ENCODE results near the gene NPAT. TPM values are rescaled to one million over a fixed set of nuclear protein-coding genes. Genes with fewer than 3 reads are reported as not detected.
A peak's percentile ranks its signal among the peaks of the same experiment; 100 is the strongest.
"Not testable (repeated sequence)": the region's sequence is repeated elsewhere in the genome, so short reads cannot be mapped to it uniquely, and the experiment has no call there.

NPAT gene
- total and polyA plus RNA-seq, 10 donors, result 4.5 to 40.8 (median 27.9) TPM

GRCh38 chr11:108137212-108137611, 85.2 kb downstream of the NPAT start:
- 89 to 100% (median 97%) methylated on average over 1 of the region's 1 CpG for WGBS, 5 donors
- intact Hi-C loops (cut with DNase I; ENCODE audit: low total_unique reads), result no loop called here
- Histone ChIP-seq H3K4me3 (no peak overlapping the region), H3K27ac (no peak overlapping the region), H3K4me1 (peaks cover 0 to 11% (median 0%) of the 10 kb centered on the region in 6 donors), H3K36me3 (peaks cover 0 to 95% (median 45%) of the 10 kb centered on the region in 6 donors), H3K27me3 (replicated peaks in 1 of 7) (no peaks in the 10 kb centered on the region), H3K9me3 (no peaks in the 10 kb centered on the region)
- TF ChIP-seq, protein P1, sequence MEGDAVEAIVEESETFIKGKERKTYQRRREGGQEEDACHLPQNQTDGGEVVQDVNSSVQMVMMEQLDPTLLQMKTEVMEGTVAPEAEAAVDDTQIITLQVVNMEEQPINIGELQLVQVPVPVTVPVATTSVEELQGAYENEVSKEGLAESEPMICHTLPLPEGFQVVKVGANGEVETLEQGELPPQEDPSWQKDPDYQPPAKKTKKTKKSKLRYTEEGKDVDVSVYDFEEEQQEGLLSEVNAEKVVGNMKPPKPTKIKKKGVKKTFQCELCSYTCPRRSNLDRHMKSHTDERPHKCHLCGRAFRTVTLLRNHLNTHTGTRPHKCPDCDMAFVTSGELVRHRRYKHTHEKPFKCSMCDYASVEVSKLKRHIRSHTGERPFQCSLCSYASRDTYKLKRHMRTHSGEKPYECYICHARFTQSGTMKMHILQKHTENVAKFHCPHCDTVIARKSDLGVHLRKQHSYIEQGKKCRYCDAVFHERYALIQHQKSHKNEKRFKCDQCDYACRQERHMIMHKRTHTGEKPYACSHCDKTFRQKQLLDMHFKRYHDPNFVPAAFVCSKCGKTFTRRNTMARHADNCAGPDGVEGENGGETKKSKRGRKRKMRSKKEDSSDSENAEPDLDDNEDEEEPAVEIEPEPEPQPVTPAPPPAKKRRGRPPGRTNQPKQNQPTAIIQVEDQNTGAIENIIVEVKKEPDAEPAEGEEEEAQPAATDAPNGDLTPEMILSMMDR (IDR thresholded peaks at IDR 0.05 in 8 of 11, conservative IDR thresholded peaks at IDR 0.05 in 3 of 11), result no peak
- TF ChIP-seq POLR2AphosphoS5 (IDR thresholded peaks at IDR 0.05) (no peak), POLR2A (IDR thresholded peaks at IDR 0.05) (no peak)
- DNase-seq, result no peak

GRCh38 chr11:108135845-108136544, 86.4 kb downstream of the NPAT start:
- TF ChIP-seq, protein P1 (IDR thresholded peaks at IDR 0.05 in 8 of 11, conservative IDR thresholded peaks at IDR 0.05 in 3 of 11), result peak in 2 of 11 experiments; percentile 11 to 14
- no peak for TF ChIP-seq POLR2A (IDR thresholded peaks at IDR 0.05)
- no peak for DNase-seq
- WGBS, 5 donors, result 67 to 76% (median 73%) methylated on average over 2 of the region's 2 CpGs

DNA sequence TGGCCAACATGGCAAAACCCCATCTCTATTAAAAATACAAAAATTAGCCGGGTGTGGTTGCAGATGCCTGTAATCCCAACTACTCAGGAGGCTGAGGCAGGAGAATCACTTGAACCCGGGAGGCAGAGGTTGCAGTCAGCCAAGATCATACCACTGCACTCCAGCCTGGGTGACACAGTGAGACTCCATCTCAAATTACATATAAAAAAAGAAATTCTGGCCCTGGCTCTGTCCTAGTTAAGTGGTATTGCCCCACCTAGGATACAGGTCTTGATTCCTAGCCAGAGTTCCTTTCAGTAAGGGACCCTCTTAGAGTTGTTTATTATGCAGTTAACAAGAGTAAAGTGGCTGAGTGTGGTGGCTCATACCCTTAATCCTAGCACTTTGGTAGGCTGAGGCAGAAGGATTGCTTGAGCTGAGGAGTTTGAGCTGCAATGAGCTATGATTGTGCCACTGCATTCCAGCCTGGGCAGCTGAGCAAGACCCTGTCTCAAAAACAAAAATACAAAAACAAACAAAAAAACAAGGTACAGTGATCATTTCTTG, 89.4 kb downstream of the NPAT start:
- WGBS, 5 donors, result 91 to 100% (median 96%) methylated on average over 2 of the region's 2 CpGs
- peaks cover 0 to 81% (median 17%) of the 10 kb centered on the region in 6 donors for H3K36me3 ChIP-seq

More at GRCh38 chr11:108135845-108136544, 86.4 kb downstream of the NPAT start:
- peaks cover 0 to 11% (median 0%) of the 10 kb centered on the region in 6 donors for H3K4me1 ChIP-seq
- intact Hi-C loops (cut with DNase I; ENCODE audit: low total_unique reads), result no loop called here
- no peak overlapping the region for H3K4me3 ChIP-seq
- no peaks in the 10 kb centered on the region for H3K9me3 ChIP-seq
- H3K36me3 ChIP-seq, result peaks cover 0 to 90% (median 36%) of the 10 kb centered on the region in 6 donors
- H3K27ac ChIP-seq, result no peak overlapping the region
- H3K27me3 ChIP-seq (replicated peaks in 1 of 7), result no peaks in the 10 kb centered on the region

DNA sequence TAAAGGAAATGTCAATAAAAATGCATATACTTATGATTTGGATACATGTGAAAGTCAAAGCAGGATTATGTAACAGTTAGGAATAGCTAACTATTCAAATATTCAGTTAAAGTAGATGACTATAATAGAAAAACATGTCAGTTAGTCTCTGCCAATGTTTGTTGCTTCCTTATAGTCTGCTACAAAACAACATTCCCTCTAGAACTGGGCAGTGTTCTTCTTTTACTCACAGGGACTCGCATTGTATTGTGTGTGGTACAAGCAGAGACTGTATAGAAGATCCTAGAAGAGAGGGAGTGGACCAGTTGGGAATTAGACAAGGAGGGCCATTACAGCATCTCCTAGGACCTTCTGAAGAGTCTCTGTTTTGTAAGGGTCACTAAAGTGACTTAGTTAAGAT, 90.4 kb downstream of the NPAT start:
- Histone ChIP-seq H3K4me1 (peaks cover 0 to 11% (median 0%) of the 10 kb centered on the region in 6 donors), H3K9me3 (no peaks in the 10 kb centered on the region), H3K4me3 (no peak overlapping the region), H3K36me3 (peaks cover 0 to 79% (median 17%) of the 10 kb centered on the region in 6 donors), H3K27me3 (replicated peaks in 1 of 7) (no peaks in the 10 kb centered on the region), H3K27ac (no peak overlapping the region)
- 88 to 100% (median 97%) methylated on average over 1 of the region's 1 CpG for whole genome bisulfite sequencing, 5 donors
- no peak for TF ChIP-seq POLR2AphosphoS5 (IDR thresholded peaks at IDR 0.05)
- TF ChIP-seq, protein P1 (IDR thresholded peaks at IDR 0.05 in 8 of 11, conservative IDR thresholded peaks at IDR 0.05 in 3 of 11), result no peak
- TF ChIP-seq POLR2A (IDR thresholded peaks at IDR 0.05), result no peak
- DNase-seq, result no peak
- intact Hi-C loops (cut with DNase I; ENCODE audit: low total_unique reads), result no loop called here

More for the DNA sequence above, 89.4 kb downstream of the NPAT start:
- DNase-seq; H3K27me3 ChIP-seq (replicated peaks in 1 of 7); intact Hi-C loops (cut with DNase I; ENCODE audit: low total_unique reads); H3K4me3 ChIP-seq; H3K27ac ChIP-seq; H3K9me3 ChIP-seq: not testable (repeated sequence)
- peaks cover 0 to 11% (median 0%) of the 10 kb centered on the region in 6 donors for H3K4me1 ChIP-seq
